ENCODE measurements around the gene CBY1.

GRCh38 chr22:38707346-38707745 lies 50.9 kb downstream of the CBY1 start:
- no peak for TF ChIP-seq CTCF (conservative IDR thresholded peaks at IDR 0.05 in 1 of 2, IDR thresholded peaks at IDR 0.05 in 1 of 2; ENCODE audit: low read depth in 1 of 2, low read length in 2 of 2)
- no peak for TF ChIP-seq EZH2 (IDR thresholded peaks at IDR 0.05; ENCODE audit: low read length, missing control alignments)

Measured in fibroblast of lung (primary cell).